Measurements from ENCODE around the gene UEVLD.

Gene UEVLD

DNA sequence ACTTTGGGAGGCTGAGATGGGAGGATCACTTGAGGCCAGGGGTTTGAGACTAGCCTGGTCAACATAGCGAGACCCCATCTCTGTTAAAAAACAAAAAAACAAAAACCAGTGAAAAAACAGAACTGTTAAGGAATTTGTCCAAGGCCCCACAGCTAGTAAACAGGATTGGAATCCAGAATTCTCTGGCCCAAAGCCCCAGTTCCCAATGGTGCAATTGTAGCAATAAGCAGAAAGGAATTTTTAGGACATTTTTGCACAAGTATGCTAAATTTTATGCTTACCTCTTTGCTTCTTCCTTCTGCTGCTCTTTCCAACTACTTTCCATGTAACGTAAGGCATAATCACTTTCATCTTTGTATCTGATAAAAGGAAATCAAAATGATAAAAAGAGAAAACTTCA lies 22.7 kb upstream of the UEVLD start:
- no peak overlapping the region for H3K9ac ChIP-seq (ENCODE audit: low read length)
- H3K36me3 ChIP-seq (ENCODE audit: insufficient read depth, low read length): peaks cover 65% of the 10 kb centered on the region
- no peaks in the 10 kb centered on the region for H3K4me1 ChIP-seq (ENCODE audit: insufficient read depth, low read length, severe bottlenecking)
- no peak overlapping the region for H3K4me2 ChIP-seq (ENCODE audit: low read length)
- no peaks in the 10 kb centered on the region for H4K20me1 ChIP-seq (ENCODE audit: insufficient read depth, low read length)
- no peak overlapping the region for H2AFZ ChIP-seq (ENCODE audit: low read length)
- no peaks in the 10 kb centered on the region for H3K27me3 ChIP-seq (ENCODE audit: insufficient read depth, low read length)
- H3K27ac ChIP-seq (ENCODE audit: low read depth, low read length, poor library complexity, severe bottlenecking): no peak overlapping the region
- no peaks in the 10 kb centered on the region for H3K9me2 ChIP-seq (ENCODE audit: low read depth, low read length)
- H3K4me3 ChIP-seq (ENCODE audit: low read depth, low read length, poor library complexity, severe bottlenecking): no peak overlapping the region
- TF ChIP-seq, protein P1, sequence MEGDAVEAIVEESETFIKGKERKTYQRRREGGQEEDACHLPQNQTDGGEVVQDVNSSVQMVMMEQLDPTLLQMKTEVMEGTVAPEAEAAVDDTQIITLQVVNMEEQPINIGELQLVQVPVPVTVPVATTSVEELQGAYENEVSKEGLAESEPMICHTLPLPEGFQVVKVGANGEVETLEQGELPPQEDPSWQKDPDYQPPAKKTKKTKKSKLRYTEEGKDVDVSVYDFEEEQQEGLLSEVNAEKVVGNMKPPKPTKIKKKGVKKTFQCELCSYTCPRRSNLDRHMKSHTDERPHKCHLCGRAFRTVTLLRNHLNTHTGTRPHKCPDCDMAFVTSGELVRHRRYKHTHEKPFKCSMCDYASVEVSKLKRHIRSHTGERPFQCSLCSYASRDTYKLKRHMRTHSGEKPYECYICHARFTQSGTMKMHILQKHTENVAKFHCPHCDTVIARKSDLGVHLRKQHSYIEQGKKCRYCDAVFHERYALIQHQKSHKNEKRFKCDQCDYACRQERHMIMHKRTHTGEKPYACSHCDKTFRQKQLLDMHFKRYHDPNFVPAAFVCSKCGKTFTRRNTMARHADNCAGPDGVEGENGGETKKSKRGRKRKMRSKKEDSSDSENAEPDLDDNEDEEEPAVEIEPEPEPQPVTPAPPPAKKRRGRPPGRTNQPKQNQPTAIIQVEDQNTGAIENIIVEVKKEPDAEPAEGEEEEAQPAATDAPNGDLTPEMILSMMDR (IDR thresholded peaks at IDR 0.05; ENCODE audit: low read length): no peak
- no peak for TF ChIP-seq EZH2 (IDR thresholded peaks at IDR 0.05; ENCODE audit: borderline replicate concordance, low read length)
- H3K79me2 ChIP-seq (ENCODE audit: insufficient read depth, low read length): no peaks in the 10 kb centered on the region
- no peaks in the 10 kb centered on the region for H3F3A ChIP-seq (ENCODE audit: insufficient read depth, low read length)
- no peaks in the 10 kb centered on the region for H3K9me3 ChIP-seq (ENCODE audit: low read length)

DNA sequence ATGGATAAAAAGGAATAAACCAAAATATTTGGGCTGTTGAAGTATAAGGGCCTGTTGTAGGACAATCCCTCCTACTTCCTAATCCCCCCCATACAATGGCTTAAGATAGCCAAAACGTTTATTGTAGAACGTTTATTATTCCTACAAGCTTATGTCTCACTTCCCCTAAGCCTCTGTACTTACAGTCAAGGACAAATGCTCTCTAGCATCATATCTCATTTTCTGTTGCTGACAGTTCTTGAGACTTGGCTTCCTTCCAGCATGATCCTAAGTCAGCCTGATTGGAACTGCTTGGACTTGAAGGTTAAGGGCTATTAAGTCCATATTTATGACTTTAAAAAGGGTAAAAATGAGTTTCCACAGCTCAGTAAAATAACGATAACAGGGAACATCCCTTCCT lies 19.8 kb upstream of the UEVLD start:
- Histone ChIP-seq H3K27me3 (ENCODE audit: insufficient read depth, low read length) (no peaks in the 10 kb centered on the region), H2AFZ (ENCODE audit: low read length) (no peak overlapping the region), H3K9ac (ENCODE audit: low read length) (no peak overlapping the region), H3F3A (ENCODE audit: insufficient read depth, low read length) (no peaks in the 10 kb centered on the region), H3K27ac (ENCODE audit: low read depth, low read length, poor library complexity, severe bottlenecking) (no peak overlapping the region), H4K20me1 (ENCODE audit: insufficient read depth, low read length) (no peaks in the 10 kb centered on the region), H3K4me1 (ENCODE audit: insufficient read depth, low read length, severe bottlenecking) (no peaks in the 10 kb centered on the region), H3K4me3 (ENCODE audit: low read depth, low read length, poor library complexity, severe bottlenecking) (no peak overlapping the region), H3K4me2 (ENCODE audit: low read length) (no peak overlapping the region), H3K9me2 (ENCODE audit: low read depth, low read length) (no peaks in the 10 kb centered on the region), H3K79me2 (ENCODE audit: insufficient read depth, low read length) (no peaks in the 10 kb centered on the region), H3K36me3 (ENCODE audit: insufficient read depth, low read length) (peaks cover 38% of the 10 kb centered on the region), H3K9me3 (ENCODE audit: low read length) (no peaks in the 10 kb centered on the region)
- no peak for TF ChIP-seq EZH2 (IDR thresholded peaks at IDR 0.05; ENCODE audit: borderline replicate concordance, low read length)
- TF ChIP-seq, protein P1 (IDR thresholded peaks at IDR 0.05; ENCODE audit: low read length): no peak

DNA sequence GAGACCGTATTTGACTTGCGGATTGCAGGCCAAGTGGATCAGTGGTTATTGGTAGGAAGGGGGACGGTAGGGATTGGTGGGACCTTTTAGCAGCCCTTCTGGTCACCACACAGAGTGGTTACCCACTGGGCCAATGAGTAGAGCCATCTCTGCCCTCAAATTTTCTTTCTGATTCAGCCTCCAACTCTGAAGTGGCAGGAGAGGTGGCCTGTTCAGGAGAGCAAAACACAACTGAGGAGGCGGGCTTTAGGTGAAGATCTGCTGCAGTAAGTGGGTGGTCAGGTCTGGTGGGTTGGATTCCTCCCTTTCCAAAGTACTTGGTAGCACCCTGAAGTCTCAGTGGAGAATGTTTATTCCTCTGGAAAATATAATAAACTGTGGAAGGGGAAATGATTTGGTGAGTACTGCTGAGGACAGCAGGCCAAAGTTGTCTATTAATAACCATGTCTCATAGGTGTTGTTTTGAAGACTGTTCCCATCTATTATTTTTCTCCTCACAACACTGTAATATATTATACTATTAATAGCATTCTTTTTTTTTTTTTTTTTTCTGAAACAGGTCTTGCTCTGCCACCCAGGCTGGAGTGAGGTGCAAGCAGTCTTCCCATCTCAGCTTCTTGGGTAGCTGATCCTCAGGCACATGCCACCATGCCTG lies 12.5 kb upstream of the UEVLD start:
- H3K9me3 ChIP-seq (ENCODE audit: low read length): no peaks in the 10 kb centered on the region
- no peak overlapping the region for H3K4me3 ChIP-seq (ENCODE audit: low read depth, low read length, poor library complexity, severe bottlenecking)
- no peaks in the 10 kb centered on the region for H3K79me2 ChIP-seq (ENCODE audit: insufficient read depth, low read length)
- TF ChIP-seq EZH2 (IDR thresholded peaks at IDR 0.05; ENCODE audit: borderline replicate concordance, low read length): no peak
- TF ChIP-seq, protein P1 (IDR thresholded peaks at IDR 0.05; ENCODE audit: low read length): no peak
- H3K36me3 ChIP-seq (ENCODE audit: insufficient read depth, low read length): no peaks in the 10 kb centered on the region; the same call in 1 of the 2 replicates
- H3K27ac ChIP-seq (ENCODE audit: low read depth, low read length, poor library complexity, severe bottlenecking): no peak overlapping the region
- H3K4me2 ChIP-seq (ENCODE audit: low read length): no peak overlapping the region
- H2AFZ ChIP-seq (ENCODE audit: low read length): no peak overlapping the region
- H3F3A ChIP-seq (ENCODE audit: insufficient read depth, low read length): no peaks in the 10 kb centered on the region
- H3K9ac ChIP-seq (ENCODE audit: low read length): no peak overlapping the region
- H3K9me2 ChIP-seq (ENCODE audit: low read depth, low read length): no peaks in the 10 kb centered on the region
- no peaks in the 10 kb centered on the region for H4K20me1 ChIP-seq (ENCODE audit: insufficient read depth, low read length)
- H3K27me3 ChIP-seq (ENCODE audit: insufficient read depth, low read length): no peaks in the 10 kb centered on the region
- no peaks in the 10 kb centered on the region for H3K4me1 ChIP-seq (ENCODE audit: insufficient read depth, low read length, severe bottlenecking)
